Endothelial cell of hepatic sinusoid (primary cell): ENCODE results near the gene ETFA.

ENCODE experiments used
- in situ Hi-C: cut with HindIII; loops from 2 replicates; pipeline ENCODE4 v1.10.0; 2017; ENCODE audit warnings: low sequenced_read_pairs

The ETFA gene

DNA sequence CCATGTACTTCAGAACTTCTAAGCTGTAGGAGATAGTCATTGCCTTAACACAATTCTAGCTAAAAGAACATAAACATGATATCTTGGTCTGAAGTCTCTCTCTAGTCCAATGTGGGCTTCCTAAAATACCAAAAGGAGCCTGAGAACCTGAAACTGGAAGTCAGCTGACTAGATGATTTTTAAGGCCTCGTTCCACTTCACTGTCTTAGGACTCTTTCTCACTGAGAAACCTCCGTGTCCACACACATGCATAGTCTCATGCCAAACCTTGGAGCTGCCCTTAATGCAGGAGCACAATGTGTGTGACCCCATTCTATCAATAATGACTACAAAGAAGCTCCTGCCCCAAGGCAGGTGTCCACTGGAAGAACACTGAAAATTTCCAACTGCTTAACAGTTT, 87.7 kb downstream of the ETFA start:
- in situ Hi-C loops, result no loop called here

DNA sequence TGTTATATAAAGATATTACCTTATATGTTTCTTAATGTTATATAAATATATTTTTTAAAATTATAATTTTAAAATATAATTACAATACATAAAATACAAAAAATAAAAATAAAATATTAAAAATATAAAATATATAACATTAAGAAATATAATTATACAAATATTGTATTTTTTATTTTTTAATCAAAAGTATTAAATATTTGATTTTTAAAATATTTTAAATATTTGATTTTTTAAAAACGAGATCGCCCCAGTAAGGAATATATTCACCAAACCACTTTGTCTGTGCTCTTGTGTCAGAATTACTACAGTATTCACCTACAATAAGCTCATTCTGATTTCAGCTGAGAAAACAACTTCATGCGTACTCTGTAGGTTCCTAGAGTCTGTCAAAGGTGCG, 89.1 kb downstream of the ETFA start:
- in situ Hi-C loops, result no loop called here

DNA sequence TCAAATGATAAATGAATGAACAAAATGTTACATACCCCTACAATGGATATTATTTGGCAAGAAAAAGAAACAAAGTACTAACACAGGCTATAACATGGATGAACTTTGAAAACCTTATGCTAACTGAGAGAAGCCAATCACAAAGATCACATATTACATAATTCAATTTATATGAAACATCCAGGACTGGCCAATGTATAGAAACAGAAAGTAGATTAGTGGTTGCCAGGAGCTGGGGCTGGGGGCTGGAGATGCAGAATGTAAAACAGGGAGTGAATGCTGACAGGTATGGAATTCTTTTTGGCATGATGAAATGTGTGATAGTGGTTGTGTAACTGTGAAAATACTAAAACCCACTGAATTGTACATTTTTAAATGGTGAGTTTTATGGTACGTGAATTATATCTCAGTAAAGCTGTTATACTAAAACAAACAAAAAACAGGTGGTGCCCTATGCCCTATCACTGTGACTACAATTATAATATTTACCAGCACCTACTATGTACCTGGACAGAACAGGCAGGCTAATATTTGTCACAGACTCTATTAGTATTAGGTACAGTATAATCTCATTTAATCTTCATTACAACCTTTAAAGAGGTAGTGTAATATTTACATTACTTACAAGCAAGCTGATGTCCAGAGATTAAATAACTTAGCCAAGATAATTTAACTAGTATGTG, 90.0 kb downstream of the ETFA start:
- in situ Hi-C loops, result no loop called here

DNA sequence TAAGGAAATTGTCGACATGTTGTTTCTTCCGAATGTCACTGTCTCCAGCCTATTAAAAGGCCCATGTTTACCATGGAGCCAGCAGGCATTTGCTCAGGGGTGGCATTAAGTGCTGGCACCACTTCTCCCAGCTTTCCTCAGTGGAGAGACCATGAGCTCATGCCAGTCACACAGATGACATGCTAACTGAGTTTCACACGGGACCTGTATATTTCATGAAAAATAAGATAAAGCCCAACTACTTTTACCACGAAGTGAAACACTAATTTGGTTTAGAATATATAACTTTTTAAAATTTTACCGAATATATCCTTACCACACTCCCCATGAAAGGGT, 93.4 kb downstream of the ETFA start:
- in situ Hi-C loops, result no loop called here

DNA sequence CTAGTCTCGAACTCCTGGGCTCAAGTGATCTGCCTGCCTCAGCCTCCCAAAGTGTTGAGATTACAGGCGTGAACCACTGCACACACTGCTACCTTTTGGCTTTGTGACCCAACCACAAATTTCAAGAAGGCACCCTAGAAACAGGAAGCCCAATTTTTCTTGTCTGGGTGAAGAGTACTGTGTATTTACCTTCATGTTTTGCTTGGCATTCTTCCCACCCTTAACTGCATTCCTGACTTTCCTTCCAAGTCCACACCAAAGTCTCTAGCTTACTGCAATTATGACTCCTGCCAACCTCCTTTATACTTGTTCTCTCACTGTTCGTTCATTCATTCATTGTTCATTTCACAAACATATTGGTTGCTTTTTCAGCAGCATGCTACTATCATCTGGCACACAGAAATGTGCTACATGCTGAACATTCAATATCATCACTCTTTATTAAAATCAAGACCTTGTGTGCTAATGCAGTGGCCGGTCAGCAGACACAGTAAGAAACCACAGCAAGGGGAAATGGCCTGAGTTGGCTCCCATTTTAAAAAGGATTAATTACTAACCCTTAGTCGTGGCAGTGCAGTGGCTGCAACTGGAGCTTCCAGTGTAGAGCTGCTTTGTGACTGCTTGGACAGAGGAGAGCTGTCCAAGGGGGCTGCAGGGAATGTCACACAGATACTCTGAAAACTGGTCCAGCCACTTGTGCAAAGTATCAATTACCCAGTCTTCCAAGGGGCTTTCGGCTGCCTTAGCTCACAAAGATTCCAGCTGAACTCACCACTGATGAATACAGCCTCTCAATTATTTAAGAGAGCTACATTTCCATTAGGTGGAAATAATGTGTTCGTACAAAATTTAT, 94.0 kb downstream of the ETFA start:
- in situ Hi-C loops, result no loop called here

DNA sequence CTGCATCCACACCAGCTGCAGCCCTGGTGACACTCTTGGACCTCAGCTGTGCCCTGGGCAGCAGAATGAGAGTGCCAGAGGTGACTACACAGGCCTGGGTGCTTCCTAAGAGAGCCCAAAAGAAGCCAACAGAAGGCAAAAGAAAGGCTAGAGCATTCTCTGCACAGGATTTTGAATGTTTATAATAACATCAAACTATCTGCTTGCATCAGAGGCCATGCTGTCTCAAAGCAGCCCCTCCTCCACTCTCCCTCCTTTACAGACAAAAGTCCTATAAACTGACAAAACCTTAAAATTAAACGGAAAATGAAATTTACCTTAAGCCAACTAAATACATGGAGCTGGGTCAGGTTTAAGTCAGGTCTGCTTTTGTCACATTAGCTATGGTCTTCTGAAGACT, 95.6 kb downstream of the ETFA start:
- in situ Hi-C loops, result no loop called here

DNA sequence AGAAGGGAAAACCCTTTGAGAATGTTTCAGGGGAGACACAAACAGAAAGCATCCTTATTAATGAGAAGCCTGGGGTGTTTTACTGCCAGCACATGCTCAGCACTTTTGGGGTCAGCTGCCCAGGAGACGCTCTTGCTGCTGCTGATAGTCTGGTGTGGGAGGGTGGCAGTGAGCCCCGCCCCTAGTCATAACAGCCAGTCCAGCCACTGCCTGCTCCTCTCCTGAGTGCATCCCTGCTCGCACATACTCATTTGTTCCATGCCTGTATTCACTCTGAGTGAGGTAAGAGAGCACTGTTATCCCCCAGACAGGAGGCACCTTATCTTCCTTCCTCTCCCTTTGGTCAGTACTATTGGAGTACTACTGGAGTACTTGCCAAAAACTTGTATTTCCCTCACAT, 101.3 kb downstream of the ETFA start:
- in situ Hi-C loops, result no loop called here

DNA sequence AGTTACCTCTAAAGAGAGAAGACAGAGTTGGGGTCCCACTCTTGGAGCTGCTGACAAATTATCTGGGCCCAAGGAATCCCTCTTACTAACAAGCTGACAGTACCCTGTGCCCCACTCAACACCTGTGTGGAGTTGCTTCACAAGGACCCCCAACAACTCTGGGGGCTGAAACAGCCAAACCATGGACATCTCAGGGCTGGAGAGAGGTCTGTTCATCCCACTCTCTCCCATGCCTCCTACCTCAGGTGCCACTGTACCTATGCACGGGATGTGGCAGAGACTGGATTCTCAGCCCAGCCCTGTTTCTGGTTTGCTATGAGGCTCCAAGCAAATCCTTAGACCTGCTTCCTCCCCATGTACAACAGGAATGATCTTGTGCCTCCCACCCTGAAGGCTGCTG, 101.7 kb downstream of the ETFA start:
- in situ Hi-C loops, result no loop called here

DNA sequence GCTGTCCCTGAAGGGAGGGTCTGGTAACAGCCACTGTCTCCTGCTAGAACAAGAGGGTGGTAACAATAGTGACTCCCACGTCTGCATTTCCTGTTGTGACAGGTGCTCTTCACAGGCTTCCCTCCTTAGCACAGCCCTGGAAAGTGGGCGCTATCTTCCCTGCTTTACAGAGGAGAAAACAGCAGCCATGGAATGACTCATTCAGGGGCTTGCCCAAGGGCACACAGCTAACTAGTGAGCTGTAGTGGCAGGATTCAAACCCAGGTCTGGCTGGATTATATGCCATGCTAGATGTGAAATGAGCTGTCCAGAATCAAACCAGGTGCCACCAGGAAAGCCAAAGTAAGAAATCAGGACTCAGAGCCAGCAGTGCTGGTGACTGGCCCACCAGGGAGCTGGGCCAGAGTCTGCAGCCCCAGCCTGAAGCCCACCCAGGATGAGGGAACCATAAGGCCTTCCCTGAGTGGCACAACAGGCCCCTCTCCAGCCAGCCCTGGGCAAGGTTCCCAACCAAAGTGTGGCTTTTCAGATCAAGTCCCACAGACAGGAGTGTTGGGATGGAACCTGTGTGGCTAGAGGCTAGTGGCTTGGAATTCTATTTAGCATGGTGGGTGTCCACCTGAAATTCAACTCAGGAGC, 102.4 kb downstream of the ETFA start:
- in situ Hi-C loops, result no loop called here

DNA sequence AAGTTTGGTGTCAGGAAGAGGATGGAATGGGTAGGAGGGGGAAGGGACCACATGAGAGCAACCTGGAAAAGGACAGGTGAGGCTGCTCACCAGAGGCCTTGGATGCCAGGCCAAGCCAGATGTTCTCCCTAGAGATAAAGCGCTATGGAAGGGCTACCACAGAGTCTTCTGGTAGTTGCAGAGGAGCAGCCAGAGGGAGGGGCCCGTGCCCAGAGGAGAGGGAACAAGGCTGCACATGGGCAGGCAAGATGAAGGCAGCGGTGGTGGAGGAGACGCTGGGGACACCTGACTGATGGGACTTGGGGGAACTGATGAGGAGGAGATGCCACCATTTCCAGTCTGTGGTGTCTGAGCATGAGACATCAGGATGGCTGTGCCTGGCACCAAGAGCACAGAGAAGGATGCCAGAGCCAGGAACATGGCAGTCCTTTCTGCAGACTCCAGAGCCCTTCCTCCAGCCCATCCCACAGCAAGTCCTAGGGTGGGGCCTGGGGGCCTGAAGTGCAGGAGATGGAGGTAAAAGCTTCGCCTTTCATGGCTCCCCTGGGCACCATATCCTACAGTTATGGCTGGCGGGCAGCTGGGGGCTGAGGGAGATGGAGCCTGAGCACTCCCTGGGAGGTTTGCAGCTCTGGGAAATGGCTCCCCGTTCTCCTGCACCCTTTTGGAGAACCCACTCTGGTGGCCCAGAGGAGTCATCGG, 103.0 kb downstream of the ETFA start:
- in situ Hi-C loops, result no loop called here

DNA sequence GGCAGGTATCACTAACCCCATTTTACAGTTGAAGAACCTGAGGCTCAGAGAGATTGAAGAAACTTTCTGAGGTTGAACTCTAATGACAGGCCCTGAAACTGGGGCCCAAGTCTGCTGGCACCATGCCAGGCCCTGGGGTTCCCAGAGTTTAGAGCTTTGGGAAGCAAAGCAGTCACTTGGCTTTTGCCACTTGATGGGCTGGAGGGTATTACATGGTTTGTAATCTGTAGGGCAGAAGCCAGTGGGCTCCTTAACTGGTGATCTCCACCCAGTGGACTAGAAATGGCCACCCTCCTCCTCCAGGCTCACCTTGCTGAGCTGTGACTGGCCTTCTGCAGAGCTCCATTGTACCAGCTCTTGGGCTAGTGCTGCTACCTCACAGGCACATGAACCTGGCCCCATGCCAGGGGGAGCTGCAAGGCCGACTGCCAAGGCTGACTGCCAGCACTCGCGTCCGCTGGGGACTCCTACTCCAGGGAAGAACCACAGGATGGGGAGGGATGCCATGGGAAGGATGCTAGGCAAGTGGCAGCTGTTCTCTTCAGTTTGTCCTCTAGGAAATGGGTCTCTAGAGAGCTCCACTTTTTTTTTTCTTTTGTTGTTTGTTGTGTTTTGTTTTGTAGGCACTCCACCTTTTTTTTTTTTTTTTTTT, 104.8 kb downstream of the ETFA start:
- in situ Hi-C loops, result no loop called here

DNA sequence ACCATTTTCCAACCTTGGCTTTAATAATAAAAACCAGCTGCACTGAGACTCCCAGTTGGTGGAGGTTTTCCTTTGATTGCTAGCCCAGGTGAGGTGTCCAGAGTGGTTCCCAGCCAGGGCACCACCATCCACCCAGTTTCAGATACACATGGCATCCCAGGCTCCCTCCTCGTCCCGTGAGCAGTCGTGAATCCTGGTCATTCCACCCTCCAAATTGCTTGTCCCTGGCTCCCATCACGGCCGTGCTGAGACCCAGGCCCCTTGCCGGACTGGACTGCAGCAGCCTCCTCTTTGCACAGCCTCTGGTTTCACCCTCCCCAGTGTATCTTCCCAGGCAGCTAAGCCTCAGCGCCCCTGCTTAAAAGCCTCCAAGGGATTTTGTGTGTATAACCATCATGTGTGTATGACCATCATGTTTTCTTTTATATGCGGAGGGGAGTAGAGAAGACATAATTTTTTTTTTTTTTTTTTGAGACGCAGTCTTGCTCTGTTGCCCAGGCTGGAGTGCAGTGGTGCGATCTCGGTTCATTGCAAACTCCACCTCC, 106.3 kb downstream of the ETFA start:
- in situ Hi-C loops, result no loop called here

DNA sequence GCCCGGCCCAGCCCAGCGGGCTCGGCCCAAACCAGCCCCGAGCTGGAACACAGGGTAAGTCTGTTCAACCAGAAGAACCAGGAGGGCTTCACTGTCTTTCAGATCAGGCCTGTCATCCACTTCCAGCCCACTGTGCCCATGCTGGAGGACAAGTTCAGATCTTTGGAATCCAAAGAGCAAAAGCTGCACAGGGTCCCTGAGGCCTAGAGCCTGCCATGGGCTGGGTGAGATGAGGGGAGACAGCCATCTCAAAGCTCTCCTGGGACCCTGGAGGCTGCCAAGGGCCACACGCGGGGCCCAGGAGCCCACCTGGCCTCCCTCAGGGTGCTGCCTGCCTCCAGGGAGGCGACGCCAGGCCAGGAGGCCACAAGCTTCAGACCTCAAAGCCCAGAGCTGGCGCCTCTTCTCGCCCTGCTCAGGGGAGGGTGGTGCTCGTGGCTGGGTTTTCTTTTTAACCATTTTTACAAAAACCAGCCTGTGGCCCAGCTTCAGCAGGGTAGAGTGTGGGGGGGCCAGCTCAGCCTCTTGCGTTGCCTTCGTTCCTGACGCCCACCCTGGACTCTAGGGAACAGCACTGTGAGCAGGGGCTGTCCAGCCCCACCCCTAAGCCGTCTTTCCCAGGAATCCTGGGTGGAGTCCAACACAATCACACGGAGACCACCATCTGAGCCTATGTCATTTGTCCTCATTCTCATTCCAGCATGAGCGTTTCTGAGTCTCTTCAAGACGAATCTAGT, 107.0 kb downstream of the ETFA start:
- in situ Hi-C loops, result no loop called here

DNA sequence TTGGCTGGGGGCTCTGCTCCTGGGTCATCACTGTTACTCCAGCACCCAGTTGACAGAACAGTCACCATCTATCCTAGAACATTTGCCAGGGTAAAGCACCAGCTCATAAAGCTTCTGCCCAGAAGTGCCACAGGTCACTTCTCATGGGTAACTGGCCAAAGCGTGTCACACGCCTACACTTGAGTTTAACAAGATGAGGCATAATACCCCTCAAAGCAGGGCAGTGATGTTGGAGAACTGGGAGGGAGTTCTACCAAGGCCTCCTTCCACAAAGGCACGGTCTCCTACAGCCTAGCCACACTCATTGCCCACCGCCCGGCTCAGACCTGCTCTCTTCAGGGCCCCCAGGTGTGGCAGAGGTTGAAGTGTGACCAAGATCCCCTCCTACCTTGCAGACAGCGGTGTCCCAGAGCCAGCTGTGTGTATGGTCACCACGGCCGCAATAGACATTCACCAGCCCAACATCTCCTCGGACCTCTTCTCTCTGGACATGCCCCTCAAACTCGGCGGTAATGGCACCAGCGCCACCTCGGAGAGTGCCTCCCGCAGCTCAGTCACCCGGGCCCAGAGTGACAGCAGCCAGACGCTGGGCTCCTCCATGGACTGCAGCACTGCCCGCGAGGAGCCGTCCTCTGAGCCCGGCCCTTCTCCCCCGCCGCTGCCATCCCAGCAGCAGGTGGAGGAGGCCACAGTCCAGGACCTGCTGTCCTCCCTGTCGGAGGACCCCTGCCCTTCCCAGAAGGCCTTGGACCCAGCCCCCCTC, 107.7 kb downstream of the ETFA start:
- in situ Hi-C loops, result no loop called here

DNA sequence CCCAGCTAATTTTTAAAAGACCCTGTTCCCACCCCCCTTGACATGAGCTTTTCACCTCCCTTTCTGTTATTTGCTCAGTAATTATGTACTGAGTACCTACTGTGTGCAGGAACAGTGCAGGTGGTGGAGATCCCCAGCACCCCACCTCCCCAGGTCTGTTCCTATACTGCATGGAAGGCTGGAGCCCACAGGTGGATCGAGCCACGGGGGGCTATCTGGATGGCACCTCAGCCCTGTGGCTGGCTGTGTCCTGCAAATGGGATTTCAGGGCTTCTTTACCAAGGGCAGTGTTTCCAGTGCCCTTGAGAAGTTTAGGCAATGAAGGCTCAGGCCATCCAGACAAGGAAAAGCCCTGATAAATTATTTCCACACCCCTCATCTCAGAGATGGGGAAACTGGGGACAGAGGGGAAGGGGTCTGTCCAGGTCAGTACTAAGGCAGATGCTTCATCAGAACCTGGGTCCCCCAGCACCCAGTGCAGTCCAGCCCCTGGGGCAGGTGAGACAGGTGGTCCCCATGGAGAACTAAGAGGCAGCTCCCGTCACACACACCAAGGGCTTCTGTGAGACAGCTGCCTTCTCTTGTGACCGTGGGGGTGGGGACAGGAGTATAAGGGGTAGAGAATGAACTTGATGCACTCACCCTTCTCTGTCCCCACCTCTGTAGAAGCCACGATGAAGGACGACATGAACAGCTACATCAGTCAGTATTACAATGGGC, 109.6 kb downstream of the ETFA start:
- in situ Hi-C loops, result no loop called here

DNA sequence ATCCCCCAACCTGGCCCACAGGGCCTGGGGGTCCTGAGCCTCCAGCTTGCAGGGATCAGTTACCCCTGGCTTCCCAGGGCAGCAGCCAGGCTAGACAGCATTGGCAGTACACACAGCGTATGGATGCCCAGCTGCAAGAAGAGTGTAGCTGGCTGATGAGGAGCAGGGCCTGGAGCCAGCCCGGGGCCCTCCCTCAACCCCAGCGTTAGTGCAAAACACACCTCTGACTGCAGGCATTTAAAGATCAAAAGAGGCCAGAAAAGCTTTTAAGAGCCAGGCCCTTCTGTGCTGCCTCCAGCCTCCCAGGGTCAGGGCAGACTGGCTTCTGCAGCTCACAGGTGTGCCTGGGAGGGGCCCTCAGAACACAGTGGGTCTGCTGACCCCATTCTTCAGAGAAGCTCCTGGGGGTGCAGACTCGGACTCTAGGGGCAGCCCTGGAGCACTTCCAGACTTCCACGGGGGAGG, 110.6 kb downstream of the ETFA start:
- in situ Hi-C loops, result no loop called here

DNA sequence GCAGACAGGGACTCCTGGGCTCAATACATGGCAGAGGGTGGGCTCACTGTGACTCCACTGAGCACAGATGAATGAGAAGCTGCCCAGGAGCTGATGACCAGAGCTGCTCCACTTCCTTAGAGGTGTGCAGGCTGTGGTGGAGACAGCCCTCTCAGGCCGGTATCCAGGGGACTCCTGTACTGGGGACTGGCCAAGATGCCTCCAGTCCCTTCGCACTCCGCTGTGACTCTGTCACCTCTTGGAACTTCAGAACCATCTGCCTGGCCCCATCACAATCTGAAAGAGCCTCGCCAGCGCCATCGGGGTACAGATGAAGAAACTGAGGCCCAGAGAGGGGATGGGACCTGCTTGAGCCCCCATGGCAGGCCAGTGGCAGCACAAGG, 111.2 kb downstream of the ETFA start:
- in situ Hi-C loops, result no loop called here
